ENCODE data around the gene CYP4F8.
A peak's percentile ranks its signal among the peaks of the same experiment; 100 is the strongest.

Gene CYP4F8

GRCh38 chr19:15616627-15617270 is 1.7 kb downstream of the CYP4F8 start:
- no peak for DNase-seq

- no peak for DNase-seq
Observed at GRCh38 chr19:15618321-15618720, 3.3 kb downstream of the CYP4F8 start.

- no peak for DNase-seq
Observed at GRCh38 chr19:15621801-15622200, 6.8 kb downstream of the CYP4F8 start.

- no peak for DNase-seq
Observed at GRCh38 chr19:15622991-15623390, 8.0 kb downstream of the CYP4F8 start.

- no peak for DNase-seq
Observed at GRCh38 chr19:15623711-15624318, 8.8 kb downstream of the CYP4F8 start.

GRCh38 chr19:15628236-15629002 is 13.4 kb downstream of the CYP4F8 start:
- DNase-seq, result no peak

GRCh38 chr19:15629003-15629880 is 14.2 kb downstream of the CYP4F8 start:
- DNase-seq, result peak; percentile 71 to 89 (median 80)

- DNase-seq, result no peak
Observed at GRCh38 chr19:15631817-15632216, 16.8 kb downstream of the CYP4F8 start.

GRCh38 chr19:15633082-15633835 is 18.2 kb downstream of the CYP4F8 start:
- no peak for DNase-seq

- DNase-seq, result no peak
Observed at GRCh38 chr19:15634105-15634504, 19.1 kb downstream of the CYP4F8 start.

- no peak for DNase-seq
Observed at GRCh38 chr19:15635016-15635805, 20.2 kb downstream of the CYP4F8 start.

- DNase-seq, result no peak
Observed at GRCh38 chr19:15636026-15636425, 21.0 kb downstream of the CYP4F8 start.

- no peak for DNase-seq
Observed at GRCh38 chr19:15639596-15639995, 24.6 kb downstream of the CYP4F8 start.

- DNase-seq, result no peak
Observed at GRCh38 chr19:15640294-15640903, 25.4 kb downstream of the CYP4F8 start, which contains the start of gene CYP4F3. Gene CYP4F3, plus strand, starts transcription at chr19:15640897. Its CDS starts 519 bp downstream, at chr19:15641416.

- DNase-seq, result no peak
Observed at GRCh38 chr19:15640904-15641597, 26.0 kb downstream of the CYP4F8 start.

GRCh38 chr19:15641901-15642491 is 27.0 kb downstream of the CYP4F8 start:
- no peak for DNase-seq

- DNase-seq, result no peak
Observed at GRCh38 chr19:15642807-15643206, 27.8 kb downstream of the CYP4F8 start.

- no peak for DNase-seq
Observed at GRCh38 chr19:15643387-15643786, 28.4 kb downstream of the CYP4F8 start.

GRCh38 chr19:15644066-15644741 is 29.2 kb downstream of the CYP4F8 start:
- no peak for DNase-seq
